GM12892 (cell line): Measurements from ENCODE around the gene ENKD1.

ENCODE experiments used
- POLR2A ChIP-seq: IDR thresholded peaks from 2 replicates; pipeline ENCODE4 v1.6.1; 2011; ENCODE audit warnings: low read depth, low read length, control low read depth
- POLR2AphosphoS5 ChIP-seq: IDR thresholded peaks from 2 replicates; pipeline ENCODE4 v1.6.1; 2011; ENCODE audit warnings: low read depth, low read length, control low read depth
- TAF1 ChIP-seq: IDR thresholded peaks from 2 replicates; pipeline ENCODE4 v1.6.1; 2011; ENCODE audit warnings: low read depth, mild to moderate bottlenecking, control low read depth, low read length, borderline replicate concordance

- TF ChIP-seq POLR2A (no peak), POLR2AphosphoS5 (no peak), TAF1 (no peak)
These were observed 14.7 kb downstream of the ENKD1 start for GRCh38 chr16:67651847-67652246.
